ENCODE data around the gene PITPNB.

- TF ChIP-seq POLR2A (IDR thresholded peaks at IDR 0.05; ENCODE audit: low read depth, low read length) (no peak), POLR2AphosphoS5 (IDR thresholded peaks at IDR 0.05; ENCODE audit: low read depth, low read length) (no peak), TAF1 (IDR thresholded peaks at IDR 0.05; ENCODE audit: borderline replicate concordance, low read depth, low read length) (no peak)
These were observed 18.4 kb upstream of the PITPNB start for GRCh38 chr22:27937453-27937852.
